Measurements from ENCODE around the gene SIGLEC10.
"Not testable (repeated sequence)": the region's sequence is repeated elsewhere in the genome, so short reads cannot be mapped to it uniquely, and the experiment has no call there.

SIGLEC10 gene

DNA sequence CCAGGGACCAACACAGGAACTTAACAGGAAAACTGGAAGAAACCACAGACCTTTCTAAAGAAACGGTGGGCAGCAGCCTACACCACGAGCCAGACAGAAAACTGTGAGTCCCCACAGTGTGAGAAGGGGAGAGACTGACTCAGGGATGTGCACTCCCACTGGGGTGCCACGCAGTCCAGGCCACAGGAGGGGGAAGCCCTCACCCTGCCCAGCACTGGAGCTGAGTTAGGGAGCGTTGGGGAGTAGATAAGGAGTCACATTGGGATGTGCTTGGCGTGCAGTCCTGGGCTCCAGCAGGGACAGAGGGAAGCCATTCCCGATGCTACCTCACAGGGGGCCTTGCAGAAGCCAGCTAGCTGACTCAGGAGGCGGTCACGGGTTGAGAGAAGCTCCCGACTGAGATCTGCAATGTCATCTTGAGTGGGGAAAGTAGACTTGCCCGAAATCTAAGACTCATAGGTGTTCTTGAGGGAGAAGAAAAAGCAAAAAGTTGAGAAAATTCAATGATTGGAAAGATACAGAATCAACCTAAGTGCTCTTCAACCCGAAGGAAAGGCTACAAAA is 23.5 kb upstream of the SIGLEC10 start:
- in situ Hi-C loops (cut with HindIII; ENCODE audit: low pct_ligation_motif_present, low pct_unique_long_range_greater_than_20kb, low sequenced_read_pairs): no loop called here
- DNase-seq: no peak

- in situ Hi-C loops (cut with HindIII; ENCODE audit: low pct_ligation_motif_present, low pct_unique_long_range_greater_than_20kb, low sequenced_read_pairs): no loop called here
- no peak for DNase-seq
Measured at GRCh38 chr19:51440052-51440451, 22.6 kb upstream of the SIGLEC10 start.

DNA sequence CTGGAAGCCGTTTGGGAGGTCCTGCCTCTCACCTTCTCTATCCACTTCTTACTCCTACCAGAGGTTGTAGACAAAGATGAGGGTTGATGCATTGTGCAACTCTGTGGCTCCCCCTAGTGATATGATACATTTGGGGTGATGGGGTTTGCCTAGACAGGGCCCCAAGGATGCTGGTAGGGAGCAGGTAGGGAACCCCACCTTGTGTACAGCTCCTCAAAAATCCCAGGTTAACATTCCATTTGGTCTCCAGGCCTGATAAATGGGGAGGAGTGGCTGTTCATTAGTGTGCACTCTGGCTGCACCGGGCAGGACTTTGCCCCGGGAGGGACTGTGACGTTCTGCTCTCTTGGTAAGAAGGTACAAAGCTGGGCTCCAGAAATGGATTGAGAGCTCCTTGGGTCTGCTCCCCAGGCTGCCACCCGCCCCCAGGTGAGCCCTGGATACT is 21.6 kb upstream of the SIGLEC10 start:
- in situ Hi-C loops (cut with HindIII; ENCODE audit: low pct_ligation_motif_present, low pct_unique_long_range_greater_than_20kb, low sequenced_read_pairs): no loop called here

GRCh38 chr19:51434456-51434855 is 17.0 kb upstream of the SIGLEC10 start:
- no peak for DNase-seq
- in situ Hi-C loops (cut with HindIII; ENCODE audit: low pct_ligation_motif_present, low pct_unique_long_range_greater_than_20kb, low sequenced_read_pairs): no loop called here

More for the DNA sequence above, 21.6 kb upstream of the SIGLEC10 start:
- DNase-seq: peak; percentile 5

GRCh38 chr19:51433043-51433442 is 15.6 kb upstream of the SIGLEC10 start:
- in situ Hi-C loops (cut with HindIII; ENCODE audit: low pct_ligation_motif_present, low pct_unique_long_range_greater_than_20kb, low sequenced_read_pairs): no loop called here
- no peak for DNase-seq

GRCh38 chr19:51431124-51431523 is 13.7 kb upstream of the SIGLEC10 start:
- in situ Hi-C loops (cut with HindIII; ENCODE audit: low pct_ligation_motif_present, low pct_unique_long_range_greater_than_20kb, low sequenced_read_pairs): no loop called here
- DNase-seq: no peak

- no peak for DNase-seq
- in situ Hi-C loops (cut with HindIII; ENCODE audit: low pct_ligation_motif_present, low pct_unique_long_range_greater_than_20kb, low sequenced_read_pairs): no loop called here
Measured at GRCh38 chr19:51430221-51430620, 12.8 kb upstream of the SIGLEC10 start.

DNA sequence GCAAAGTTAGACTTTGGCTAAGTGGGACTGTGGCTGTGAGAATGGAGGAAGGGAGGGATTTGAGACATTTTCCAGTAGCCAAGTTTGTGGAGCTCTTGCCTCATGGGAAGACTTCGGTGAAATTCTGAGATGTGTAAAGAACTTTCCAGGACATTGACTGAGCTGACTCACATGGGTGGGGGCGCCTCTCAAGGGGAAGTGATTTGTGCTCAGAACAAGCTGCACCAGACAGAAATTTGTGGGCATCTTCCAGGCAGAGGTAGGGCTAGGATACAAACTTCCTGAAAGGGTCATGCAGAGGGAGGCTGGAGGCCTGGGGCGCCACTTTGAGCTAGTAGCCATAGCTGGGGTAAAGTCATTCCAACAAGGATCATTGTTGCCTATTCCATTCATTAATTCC is 9.8 kb upstream of the SIGLEC10 start:
- in situ Hi-C loops (cut with HindIII; ENCODE audit: low pct_ligation_motif_present, low pct_unique_long_range_greater_than_20kb, low sequenced_read_pairs): no loop called here
- no peak for DNase-seq

DNA sequence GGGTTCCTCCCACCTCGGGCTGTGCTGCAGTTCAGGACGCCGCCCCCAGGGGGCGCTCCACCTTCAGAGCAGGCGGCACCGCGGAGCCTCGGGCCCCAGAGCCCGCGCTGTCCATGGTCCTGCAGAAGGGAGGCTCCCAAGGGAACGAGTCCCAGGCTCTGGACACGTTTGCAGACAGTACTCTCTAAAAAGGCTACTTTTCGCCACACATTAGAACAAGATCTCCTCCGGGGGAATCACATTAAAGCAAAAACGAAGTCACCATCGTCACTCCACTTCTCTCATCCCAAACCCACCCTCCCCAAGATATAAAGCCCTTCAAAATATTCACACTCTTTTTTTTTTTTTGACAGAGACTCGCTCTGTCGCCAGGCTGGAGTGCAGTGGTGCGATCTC is 4.6 kb upstream of the SIGLEC10 start:
- in situ Hi-C loops (cut with HindIII; ENCODE audit: low pct_ligation_motif_present, low pct_unique_long_range_greater_than_20kb, low sequenced_read_pairs): no loop called here
- peak; percentile 77 for DNase-seq

- in situ Hi-C loops (cut with HindIII; ENCODE audit: low pct_ligation_motif_present, low pct_unique_long_range_greater_than_20kb, low sequenced_read_pairs): no loop called here
- no peak for DNase-seq
Measured at GRCh38 chr19:51421229-51422052, 4.0 kb upstream of the SIGLEC10 start.

DNA sequence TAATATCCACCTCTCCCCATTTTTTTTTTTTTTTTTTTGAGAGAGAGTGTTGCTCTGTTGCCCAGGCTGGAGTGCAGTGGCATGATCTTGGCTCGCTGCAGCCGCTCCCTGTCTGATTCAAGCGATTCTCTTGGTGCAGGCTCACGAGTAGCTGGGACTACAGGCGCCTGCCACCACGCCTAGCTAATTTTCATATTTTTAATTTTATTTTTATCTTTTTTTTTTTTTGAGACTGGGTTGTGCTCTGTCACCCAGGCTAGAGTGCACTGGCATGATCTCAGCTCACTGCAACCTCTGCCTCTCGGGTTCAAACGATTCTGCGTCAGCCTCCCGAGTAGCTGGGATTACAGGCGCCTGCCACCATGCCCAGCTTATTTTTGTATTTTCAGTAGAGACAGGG is 3.1 kb upstream of the SIGLEC10 start:
- in situ Hi-C loops (cut with HindIII; ENCODE audit: low pct_ligation_motif_present, low pct_unique_long_range_greater_than_20kb, low sequenced_read_pairs); DNase-seq: not testable (repeated sequence)

GRCh38 chr19:51418707-51419106 is 1.3 kb upstream of the SIGLEC10 start:
- in situ Hi-C loops (cut with HindIII; ENCODE audit: low pct_ligation_motif_present, low pct_unique_long_range_greater_than_20kb, low sequenced_read_pairs): no loop called here
- DNase-seq: no peak

DNA sequence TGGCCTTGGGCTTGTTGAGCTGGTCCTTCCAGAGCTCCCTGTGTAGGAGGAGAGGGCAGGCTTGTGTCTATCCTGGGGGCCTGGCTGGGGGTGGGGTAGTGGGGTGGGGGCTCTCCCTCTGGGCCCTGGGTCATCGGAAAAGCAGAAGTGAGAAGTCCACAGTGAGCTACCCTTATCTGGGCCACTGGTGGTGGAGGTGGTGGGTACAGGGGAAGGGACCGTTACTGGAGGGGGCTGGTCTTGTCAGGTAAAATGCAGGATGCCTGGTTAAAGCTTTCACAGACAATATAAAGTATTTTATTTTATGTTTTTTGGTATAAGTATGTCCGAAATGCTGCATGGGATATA is 342 bp upstream of the SIGLEC10 start:
- DNase-seq: no peak
- in situ Hi-C loops (cut with HindIII; ENCODE audit: low pct_ligation_motif_present, low pct_unique_long_range_greater_than_20kb, low sequenced_read_pairs): no loop called here

DNA sequence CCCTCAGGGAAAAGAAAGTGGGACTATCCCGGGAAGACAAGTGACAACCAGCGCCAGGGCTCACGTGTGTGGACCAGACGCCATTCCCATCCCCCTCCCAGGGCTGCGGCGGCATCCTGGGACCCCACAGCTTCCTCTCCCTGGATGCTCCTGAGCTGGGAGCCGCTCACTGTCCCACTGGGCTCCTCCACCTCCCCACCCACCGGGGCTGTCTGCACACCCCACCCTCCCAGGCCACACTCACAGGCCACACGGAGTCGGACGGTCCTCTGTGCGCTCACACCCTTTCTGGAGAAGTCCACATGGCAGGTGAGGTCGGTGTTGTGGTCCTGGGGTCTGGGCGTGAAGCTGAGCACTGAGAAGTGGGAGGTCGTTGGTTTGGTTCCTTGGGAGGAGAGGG is 1.0 kb downstream of the SIGLEC10 start:
- DNase-seq; in situ Hi-C loops (cut with HindIII; ENCODE audit: low pct_ligation_motif_present, low pct_unique_long_range_greater_than_20kb, low sequenced_read_pairs): not testable (repeated sequence)

- DNase-seq: no peak
- in situ Hi-C loops (cut with HindIII; ENCODE audit: low pct_ligation_motif_present, low pct_unique_long_range_greater_than_20kb, low sequenced_read_pairs): no loop called here
Measured at GRCh38 chr19:51415187-51415586, 2.3 kb downstream of the SIGLEC10 start.

DNA sequence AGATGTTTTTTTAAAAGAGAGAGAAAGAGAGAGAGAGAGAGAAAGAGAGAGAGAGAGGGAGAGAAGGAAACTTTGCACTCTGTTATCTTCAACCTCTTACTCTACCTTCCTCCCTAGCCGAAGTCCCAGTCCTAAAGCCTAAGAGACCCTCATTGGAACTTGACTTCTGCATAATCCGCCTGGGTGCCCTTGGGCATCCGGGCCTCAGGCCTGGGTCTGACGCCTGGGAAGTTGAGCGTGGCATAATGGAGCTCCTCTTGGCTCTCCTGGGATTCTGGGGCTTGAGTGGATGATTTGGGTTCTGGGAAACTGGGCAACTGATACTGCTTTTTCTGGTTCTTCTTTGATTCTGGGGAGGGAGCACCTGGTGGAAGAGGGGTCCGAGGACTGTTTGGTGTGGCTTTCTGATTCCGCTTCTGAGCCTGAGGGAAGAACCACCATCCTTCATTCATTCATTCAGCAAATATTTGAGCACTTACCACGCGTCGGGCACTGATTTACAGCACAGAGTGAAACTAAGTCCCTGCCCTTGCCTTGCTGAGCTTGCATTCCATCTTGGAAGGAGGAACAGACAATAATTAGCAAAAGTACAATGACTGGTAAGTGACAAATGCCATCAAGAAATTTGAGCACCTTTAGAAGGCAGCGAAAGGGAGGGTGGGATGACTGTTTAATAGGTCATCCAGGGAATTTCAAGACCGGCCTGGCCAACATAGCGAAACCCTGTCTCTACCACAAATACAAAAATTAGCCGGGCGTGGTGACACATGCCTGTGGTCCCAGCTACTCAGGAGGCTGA is 6.3 kb downstream of the SIGLEC10 start:
- in situ Hi-C loops (cut with HindIII; ENCODE audit: low pct_ligation_motif_present, low pct_unique_long_range_greater_than_20kb, low sequenced_read_pairs): no loop called here
- no peak for DNase-seq

DNA sequence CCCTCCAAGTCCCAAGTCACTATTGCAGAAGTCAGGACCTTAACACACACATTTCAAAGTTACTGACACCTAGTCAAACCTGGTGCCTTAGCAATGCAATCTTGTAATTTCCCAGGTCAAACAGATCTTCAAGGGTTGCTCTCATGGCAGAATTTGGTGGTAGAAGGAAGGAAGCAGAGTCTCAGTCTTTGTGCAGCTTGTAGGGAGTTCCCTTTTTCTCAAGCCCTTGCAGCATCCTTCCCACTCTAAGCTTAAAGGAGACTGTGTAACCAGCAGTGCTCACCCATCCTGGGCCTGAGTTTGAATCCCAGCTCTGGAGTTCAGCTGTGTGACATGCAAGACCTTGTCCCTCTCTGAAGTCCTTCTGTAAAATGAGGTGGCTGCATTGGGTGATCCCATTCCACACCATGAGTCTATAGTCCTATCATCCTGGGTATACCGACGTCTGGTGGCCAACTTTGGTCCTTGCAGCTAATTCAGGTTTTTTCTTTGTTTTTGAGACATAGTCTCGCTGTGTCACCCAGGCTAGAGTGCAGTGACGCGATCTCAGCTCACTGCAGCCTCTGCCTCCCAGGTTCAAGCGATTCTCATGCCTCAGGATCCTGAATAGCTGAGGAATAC is 9.8 kb downstream of the SIGLEC10 start:
- in situ Hi-C loops (cut with HindIII; ENCODE audit: low pct_ligation_motif_present, low pct_unique_long_range_greater_than_20kb, low sequenced_read_pairs): no loop called here
- no peak for DNase-seq

GRCh38 chr19:51402117-51402516 is 15.3 kb downstream of the SIGLEC10 start:
- in situ Hi-C loops (cut with HindIII; ENCODE audit: low pct_ligation_motif_present, low pct_unique_long_range_greater_than_20kb, low sequenced_read_pairs): no loop called here

GRCh38 chr19:51399936-51400335 is 17.5 kb downstream of the SIGLEC10 start:
- DNase-seq; in situ Hi-C loops (cut with HindIII; ENCODE audit: low pct_ligation_motif_present, low pct_unique_long_range_greater_than_20kb, low sequenced_read_pairs): not testable (repeated sequence)

More at GRCh38 chr19:51402117-51402516, 15.3 kb downstream of the SIGLEC10 start:
- DNase-seq: no peak
